Chondrocyte (in vitro differentiated cells): ENCODE measurements around the gene CANT1. TPM values are rescaled to one million over a fixed set of nuclear protein-coding genes. Genes with fewer than 3 reads are reported as not detected.
A peak's percentile ranks its signal among the peaks of the same experiment; 100 is the strongest.
"Not testable (repeated sequence)": the region's sequence is repeated elsewhere in the genome, so short reads cannot be mapped to it uniquely, and the experiment has no call there.

Experiments
- DNase-seq: peaks from one replicate; pipeline ENCODE4 v3.0.0; 2021; ENCODE audit warnings: mixed read lengths, low spot score
- H3K27ac Mint-ChIP-seq: one replicate; pipeline ENCODE4 v1.8.0; 2021; ENCODE audit warnings: mild to moderate bottlenecking, moderate library complexity, mixed read lengths; ENCODE audit not compliant: unreplicated experiment
- H3K27me3 Mint-ChIP-seq: 2 replicates; pipeline ENCODE4 v1.8.0; 2021; ENCODE audit warnings: low read depth, mixed read lengths
- H3K36me3 Mint-ChIP-seq: 2 replicates; pipeline ENCODE4 v1.8.0; 2021; ENCODE audit warnings: low read depth, mixed read lengths
- H3K4me1 Mint-ChIP-seq: 2 replicates; pipeline ENCODE4 v1.8.0; 2021; ENCODE audit warnings: low read depth, mild to moderate bottlenecking, mixed read lengths
- H3K4me3 Mint-ChIP-seq: one replicate; pipeline ENCODE4 v1.8.0; 2021; ENCODE audit warnings: mild to moderate bottlenecking, moderate library complexity, mixed read lengths; ENCODE audit not compliant: unreplicated experiment
- H3K9me3 Mint-ChIP-seq: 2 replicates; pipeline ENCODE4 v1.8.0; 2021; ENCODE audit warnings: low read depth, mixed read lengths
- CTCF ChIP-seq: fragments of 200-600 bp; sonication (generic); IDR thresholded peaks from 2 replicates; pipeline ENCODE4 v1.5.0; 2021; ENCODE audit warnings: antibody characterized with exemption, mild to moderate bottlenecking, moderate library complexity
- total RNA-seq: library from RNA; stranded (reverse); gene quantifications from 3 replicates; pipeline ENCODE4 v1.2.1, GENCODE V29; 2021

The CANT1 gene
- total RNA-seq, 1 donor from 2014 or later = 50.5 TPM

DNA sequence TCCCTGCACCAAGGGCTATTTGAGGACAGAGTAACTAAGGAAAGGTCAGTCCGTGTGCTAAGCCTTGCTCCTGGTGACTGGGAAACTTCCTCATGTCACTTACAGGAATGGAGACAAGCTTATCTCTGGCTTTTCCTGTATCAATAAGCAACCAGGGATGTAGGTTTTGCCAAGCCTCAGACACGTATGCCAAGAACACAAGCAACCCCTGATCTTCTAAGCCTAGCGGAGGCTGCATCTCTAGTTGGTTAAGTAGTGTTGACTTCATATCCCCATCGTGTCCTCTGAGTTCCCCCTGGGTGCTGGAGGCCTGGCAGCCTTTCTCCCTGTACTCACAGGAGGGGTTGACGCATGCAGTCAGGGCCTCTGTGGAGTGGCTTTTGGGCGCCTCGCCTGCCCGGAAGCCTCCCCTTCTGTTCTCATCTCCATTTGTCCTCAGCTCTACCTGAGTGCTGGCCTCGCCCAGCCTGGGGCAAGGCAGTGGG is 13.0 kb upstream of the CANT1 start:
- Mint-ChIP-seq H3K9me3 (no peaks in the 10 kb centered on the region), H3K4me3 (no peak overlapping the region), H3K4me1 (peaks cover 60% of the 10 kb centered on the region), H3K36me3 (peaks cover 1% of the 10 kb centered on the region), H3K27ac (no peak overlapping the region), H3K27me3 (peaks cover 4% of the 10 kb centered on the region)
- DNase-seq = no peak
- no peak for TF ChIP-seq CTCF

DNA sequence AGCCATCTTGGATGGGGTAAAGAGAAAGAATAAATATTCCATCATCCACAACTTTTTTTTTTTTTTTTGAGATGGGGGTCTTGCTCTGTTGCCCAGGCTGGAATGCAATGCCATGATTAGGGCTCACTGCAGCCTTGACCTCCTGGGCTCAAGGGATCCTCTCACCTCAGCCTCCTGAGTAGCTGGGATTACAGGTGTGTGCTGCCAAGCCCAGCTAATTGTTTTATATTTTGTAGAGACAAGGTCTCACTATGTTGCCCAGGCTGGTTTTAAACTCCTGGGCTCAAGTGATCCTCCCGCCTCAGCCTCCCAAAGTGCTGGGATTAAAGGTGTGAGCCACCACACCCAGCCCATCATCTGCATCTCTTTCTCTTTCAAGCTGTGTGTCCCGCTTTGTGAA is 12.4 kb upstream of the CANT1 start:
- not testable (repeated sequence) for H3K36me3 Mint-ChIP-seq, H3K9me3 Mint-ChIP-seq, H3K27me3 Mint-ChIP-seq, DNase-seq, H3K4me3 Mint-ChIP-seq, H3K27ac Mint-ChIP-seq
- H3K4me1 Mint-ChIP-seq = peaks cover 54% of the 10 kb centered on the region

GRCh38 chr17:79020631-79021301 is 11.2 kb upstream of the CANT1 start:
- no peak for DNase-seq
- H3K4me3 Mint-ChIP-seq = no peak overlapping the region
- peak overlapping the region; percentile 88 for H3K27ac Mint-ChIP-seq
- H3K9me3 Mint-ChIP-seq = no peaks in the 10 kb centered on the region
- peaks cover 46% of the 10 kb centered on the region for H3K4me1 Mint-ChIP-seq
- H3K27me3 Mint-ChIP-seq = peaks cover 4% of the 10 kb centered on the region
- peaks cover 1% of the 10 kb centered on the region for H3K36me3 Mint-ChIP-seq
- TF ChIP-seq CTCF = no peak

DNA sequence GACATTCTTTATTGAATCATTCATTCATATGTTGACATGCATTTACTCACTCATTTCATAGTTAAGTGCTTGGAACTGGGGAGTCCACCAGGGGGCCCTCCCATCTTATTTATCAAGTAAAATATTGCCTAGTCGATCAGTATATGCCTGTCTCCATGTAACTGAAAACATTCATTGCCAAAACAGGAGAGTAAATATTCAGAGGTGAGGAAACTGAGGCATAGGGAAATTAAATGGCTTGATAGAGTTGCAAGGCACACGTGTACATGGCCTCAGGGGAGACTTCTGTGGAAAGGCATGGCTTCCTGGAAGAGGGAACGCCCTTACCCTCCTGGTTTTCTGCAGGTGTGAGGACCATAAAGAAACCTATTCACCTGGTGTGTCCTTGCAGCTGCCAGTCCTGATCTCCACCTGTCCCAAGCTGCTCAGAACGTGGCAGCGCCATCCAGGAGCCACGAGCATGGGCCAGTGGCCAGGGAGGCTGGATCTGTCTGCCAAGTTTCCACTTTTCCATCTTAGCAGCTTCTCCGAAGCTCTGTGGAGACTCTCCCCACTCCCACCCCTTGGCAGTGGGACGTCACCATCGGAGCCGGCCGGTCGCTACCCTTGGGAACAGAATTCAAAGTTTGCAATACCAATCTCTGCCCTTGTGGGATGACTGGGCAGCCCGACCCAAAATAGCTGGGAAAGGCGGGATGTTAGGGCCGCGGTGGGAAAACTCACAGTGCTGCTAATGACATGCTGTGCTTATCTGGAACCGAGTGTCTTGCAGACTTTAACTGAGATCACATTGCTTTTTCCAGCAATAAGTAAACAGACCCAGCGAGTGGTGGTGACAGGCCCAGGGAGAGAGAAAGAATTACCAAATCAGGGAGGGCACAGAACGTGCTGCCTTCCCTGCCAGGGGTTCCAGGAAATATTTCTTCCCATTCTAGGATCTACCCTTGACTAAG is 10.3 kb upstream of the CANT1 start:
- TF ChIP-seq CTCF = peak; percentile 94
- Mint-ChIP-seq H3K36me3 (no peaks in the 10 kb centered on the region), H3K27ac (peak overlapping the region; percentile 88), H3K4me1 (peaks cover 39% of the 10 kb centered on the region), H3K27me3 (peaks cover 4% of the 10 kb centered on the region), H3K4me3 (no peak overlapping the region), H3K9me3 (no peaks in the 10 kb centered on the region)
- DNase-seq = no peak

DNA sequence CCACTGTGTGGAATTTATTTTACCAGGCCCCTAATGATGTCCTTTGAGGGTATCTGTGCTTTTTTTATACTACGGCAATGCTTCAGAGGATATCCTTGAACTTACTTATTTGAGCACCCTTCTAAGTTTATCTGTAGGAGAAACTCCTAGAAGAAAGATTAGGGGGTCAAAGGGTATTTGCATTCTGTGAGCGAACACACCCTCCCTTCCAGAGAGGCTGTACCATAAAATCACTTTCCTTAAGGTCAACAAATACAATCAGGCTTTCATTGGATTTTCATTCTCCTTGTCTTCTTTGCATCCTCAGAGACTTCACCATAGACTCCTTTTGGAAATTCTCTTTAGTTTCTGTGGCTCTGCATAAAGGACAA is 9.7 kb upstream of the CANT1 start:
- H3K36me3 Mint-ChIP-seq = no peaks in the 10 kb centered on the region
- peaks cover under 1% of the 10 kb centered on the region for H3K9me3 Mint-ChIP-seq
- H3K27me3 Mint-ChIP-seq = peaks cover 4% of the 10 kb centered on the region
- DNase-seq = no peak
- no peak overlapping the region for H3K27ac Mint-ChIP-seq
- peaks cover 35% of the 10 kb centered on the region for H3K4me1 Mint-ChIP-seq
- TF ChIP-seq CTCF = peak; percentile 7
- H3K4me3 Mint-ChIP-seq = no peak overlapping the region
